ENCODE data around the gene KCNJ12.

Gene KCNJ12

DNA sequence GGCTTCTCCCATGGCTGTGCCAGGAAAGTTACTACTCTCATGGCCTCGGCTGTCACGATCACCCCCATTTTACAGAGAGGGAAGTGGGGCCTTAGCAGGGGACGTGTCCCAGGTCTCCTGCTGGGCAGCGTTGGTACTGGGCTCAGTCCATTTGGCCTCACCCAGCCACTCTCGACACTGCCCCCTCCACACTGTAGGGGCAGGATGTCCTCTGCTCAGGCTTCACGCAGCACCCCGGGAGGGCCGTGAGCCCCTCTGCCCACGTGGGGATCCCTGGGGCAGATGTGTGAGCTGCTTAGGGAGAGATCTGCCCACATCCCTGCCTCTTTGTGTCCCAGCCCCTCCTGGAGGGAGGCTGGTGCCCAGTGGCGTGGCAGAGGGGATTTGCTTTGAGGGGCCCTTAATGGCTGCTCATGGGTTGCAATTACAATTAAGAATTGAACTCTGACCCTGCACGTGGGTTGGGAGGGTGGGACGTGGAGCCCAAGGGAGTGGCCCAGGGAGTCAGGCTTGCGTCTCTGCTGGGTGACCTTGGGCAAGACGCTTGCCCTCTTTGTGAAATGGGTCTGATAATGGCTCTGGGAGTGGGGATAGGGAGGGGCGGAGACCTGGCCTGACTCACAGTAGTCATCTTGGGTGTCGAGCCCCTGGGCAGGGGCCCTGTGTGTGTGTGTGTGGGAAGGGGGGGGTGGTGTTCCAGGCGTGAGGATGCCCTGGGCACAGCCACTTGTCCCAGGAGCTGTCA is 2.3 kb upstream of the KCNJ12 start:
- TF ChIP-seq, protein P1, sequence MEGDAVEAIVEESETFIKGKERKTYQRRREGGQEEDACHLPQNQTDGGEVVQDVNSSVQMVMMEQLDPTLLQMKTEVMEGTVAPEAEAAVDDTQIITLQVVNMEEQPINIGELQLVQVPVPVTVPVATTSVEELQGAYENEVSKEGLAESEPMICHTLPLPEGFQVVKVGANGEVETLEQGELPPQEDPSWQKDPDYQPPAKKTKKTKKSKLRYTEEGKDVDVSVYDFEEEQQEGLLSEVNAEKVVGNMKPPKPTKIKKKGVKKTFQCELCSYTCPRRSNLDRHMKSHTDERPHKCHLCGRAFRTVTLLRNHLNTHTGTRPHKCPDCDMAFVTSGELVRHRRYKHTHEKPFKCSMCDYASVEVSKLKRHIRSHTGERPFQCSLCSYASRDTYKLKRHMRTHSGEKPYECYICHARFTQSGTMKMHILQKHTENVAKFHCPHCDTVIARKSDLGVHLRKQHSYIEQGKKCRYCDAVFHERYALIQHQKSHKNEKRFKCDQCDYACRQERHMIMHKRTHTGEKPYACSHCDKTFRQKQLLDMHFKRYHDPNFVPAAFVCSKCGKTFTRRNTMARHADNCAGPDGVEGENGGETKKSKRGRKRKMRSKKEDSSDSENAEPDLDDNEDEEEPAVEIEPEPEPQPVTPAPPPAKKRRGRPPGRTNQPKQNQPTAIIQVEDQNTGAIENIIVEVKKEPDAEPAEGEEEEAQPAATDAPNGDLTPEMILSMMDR (IDR thresholded peaks at IDR 0.05) = no peak
- no peak for TF ChIP-seq ZFX (IDR thresholded peaks at IDR 0.05; ENCODE audit: borderline replicate concordance)
- H3K27ac ChIP-seq = no peak overlapping the region

DNA sequence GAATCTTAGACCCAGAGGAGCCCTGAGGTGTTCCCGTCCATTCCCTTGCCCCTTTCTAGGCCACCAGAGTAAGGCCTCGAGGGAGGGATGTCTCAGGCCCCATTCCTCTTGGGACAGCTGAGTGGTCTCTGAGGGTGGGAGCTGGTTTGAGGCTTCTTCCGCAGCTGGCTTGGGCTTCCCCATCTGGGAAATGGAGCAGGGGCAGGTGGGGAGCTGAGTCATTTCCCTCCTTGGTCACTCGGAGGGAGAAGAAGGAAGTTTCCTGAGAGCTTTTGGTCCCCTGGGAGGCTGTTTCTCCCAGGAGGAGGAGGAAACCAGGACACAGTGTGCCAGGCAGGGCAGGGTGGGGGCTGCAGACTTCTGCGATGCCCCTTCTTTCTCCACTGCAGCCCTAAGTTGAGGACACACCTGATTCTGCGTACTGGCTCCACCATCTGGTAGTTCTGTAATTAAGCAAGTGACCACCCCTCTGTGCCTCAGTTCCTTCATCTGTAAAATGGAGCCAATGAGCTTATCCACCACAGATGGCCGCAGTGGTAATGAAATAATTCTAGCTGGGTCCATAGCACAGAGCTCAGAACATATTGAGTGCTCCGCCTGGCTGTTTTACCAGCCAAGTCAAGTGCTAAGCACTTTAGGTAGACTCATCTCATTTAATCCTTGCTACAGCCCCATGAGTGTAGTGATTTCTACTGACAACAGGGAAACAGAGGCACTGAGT is 1.6 kb upstream of the KCNJ12 start:
- H3K27ac ChIP-seq = no peak overlapping the region
- TF ChIP-seq, protein P1 (IDR thresholded peaks at IDR 0.05) = no peak
- TF ChIP-seq ZFX (IDR thresholded peaks at IDR 0.05; ENCODE audit: borderline replicate concordance) = no peak

- H3K27ac ChIP-seq = no peak overlapping the region
- TF ChIP-seq, protein P1 (IDR thresholded peaks at IDR 0.05) = no peak
- TF ChIP-seq ZFX (IDR thresholded peaks at IDR 0.05; ENCODE audit: borderline replicate concordance) = no peak
Measured at GRCh38 chr17:21375162-21375560, 996 bp upstream of the KCNJ12 start.

- H3K27ac ChIP-seq = no peak overlapping the region
- TF ChIP-seq ZFX (IDR thresholded peaks at IDR 0.05; ENCODE audit: borderline replicate concordance) = no peak
- TF ChIP-seq, protein P1 (IDR thresholded peaks at IDR 0.05) = no peak
Measured at GRCh38 chr17:21375757-21376080, 438 bp upstream of the KCNJ12 start.

DNA sequence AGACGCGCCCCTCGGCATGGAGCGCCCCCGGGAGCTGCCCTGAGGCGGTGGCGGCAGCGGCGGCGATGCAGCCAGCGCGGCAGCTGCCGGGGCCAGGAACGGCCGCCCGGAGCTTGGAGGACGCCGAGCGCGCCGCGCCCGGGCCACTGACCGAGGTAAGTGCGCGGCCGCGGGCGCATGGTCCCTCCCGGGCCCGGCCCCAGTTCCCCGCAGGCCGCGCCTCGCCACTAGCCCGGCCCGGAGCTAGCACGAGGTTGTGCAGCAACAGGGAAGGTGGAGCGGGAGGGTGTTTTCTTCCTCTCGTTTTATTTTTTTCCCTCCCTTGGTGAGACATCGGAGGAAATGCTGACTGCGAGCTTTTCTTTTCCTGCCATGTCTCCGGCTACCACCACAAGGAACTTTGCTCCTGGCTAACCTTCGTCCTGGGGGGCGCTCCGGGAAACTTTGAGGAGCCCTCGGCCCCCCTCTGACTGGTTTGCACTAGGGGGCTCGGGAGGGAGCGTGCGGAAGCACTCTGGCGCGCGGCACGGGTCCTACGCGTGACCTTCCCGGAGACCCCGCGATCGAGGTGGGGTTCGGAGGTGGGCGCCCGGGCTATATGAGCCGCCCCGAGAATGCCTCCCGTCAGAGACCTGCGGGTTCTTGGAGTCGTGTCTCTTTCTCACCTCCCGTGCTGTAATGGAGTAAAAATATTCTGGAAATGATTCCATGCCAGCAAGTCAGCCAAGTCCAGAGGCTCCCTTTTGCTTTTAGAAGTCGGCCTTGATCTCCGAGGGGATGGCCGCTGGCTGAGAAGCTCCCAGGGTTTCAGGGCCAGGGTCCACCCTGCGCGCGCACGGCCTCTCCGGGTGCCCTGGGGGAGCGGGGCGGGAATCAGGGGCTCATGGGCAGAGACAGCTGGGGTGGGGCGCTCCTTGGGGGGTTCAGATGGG is 868 bp downstream of the KCNJ12 start:
- H3K27ac ChIP-seq = no peak overlapping the region
- TF ChIP-seq, protein P1 (IDR thresholded peaks at IDR 0.05) = no peak
- no peak for TF ChIP-seq ZFX (IDR thresholded peaks at IDR 0.05; ENCODE audit: borderline replicate concordance)

- TF ChIP-seq, protein P1 (IDR thresholded peaks at IDR 0.05) = no peak
- no peak for TF ChIP-seq ZFX (IDR thresholded peaks at IDR 0.05; ENCODE audit: borderline replicate concordance)
- no peak overlapping the region for H3K27ac ChIP-seq
Measured at GRCh38 chr17:21377705-21378396, 1.7 kb downstream of the KCNJ12 start.

Data from 22Rv1 (cell line).